HG03103 (cell line): Measurements from ENCODE around the gene TUBB.
"Not testable (repeated sequence)": the region's sequence is repeated elsewhere in the genome, so short reads cannot be mapped to it uniquely, and the experiment has no call there.

Source experiments
- ATAC-seq: cut with Tn5 transposase; IDR thresholded peaks from one replicate; pipeline ENCODE4 v1.9.1; 2021; ENCODE audit warnings: low read depth; ENCODE audit not compliant: unreplicated experiment

Gene TUBB

DNA sequence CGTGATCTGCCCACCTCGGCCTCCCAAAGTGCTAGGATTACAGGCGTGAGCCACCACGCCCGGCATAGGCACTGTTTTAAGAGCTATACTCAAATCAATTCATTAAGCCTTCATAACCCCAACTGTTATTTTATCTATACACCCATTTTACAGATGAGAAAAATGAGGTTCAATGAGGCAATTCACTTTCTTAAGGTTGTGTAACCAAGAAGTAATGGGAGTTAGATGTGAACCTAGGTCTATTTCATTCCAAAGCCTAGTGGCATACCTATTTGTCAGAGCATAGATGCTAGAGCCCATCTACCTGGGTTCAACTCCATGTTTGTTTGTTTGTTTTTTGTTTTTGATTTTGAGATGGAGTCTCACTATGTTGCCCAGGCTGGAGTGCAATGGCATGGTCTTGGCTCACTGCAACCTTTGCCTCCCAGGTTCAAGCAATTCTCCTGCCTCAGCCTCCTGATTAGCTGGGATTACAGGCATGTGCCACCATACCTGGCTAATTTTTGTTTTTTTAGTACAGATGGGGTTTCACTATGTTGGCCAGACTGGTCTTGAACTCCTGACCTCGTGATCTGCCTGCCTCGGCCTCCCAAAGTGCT is 36.4 kb downstream of the TUBB start:
- not testable (repeated sequence) for ATAC-seq

DNA sequence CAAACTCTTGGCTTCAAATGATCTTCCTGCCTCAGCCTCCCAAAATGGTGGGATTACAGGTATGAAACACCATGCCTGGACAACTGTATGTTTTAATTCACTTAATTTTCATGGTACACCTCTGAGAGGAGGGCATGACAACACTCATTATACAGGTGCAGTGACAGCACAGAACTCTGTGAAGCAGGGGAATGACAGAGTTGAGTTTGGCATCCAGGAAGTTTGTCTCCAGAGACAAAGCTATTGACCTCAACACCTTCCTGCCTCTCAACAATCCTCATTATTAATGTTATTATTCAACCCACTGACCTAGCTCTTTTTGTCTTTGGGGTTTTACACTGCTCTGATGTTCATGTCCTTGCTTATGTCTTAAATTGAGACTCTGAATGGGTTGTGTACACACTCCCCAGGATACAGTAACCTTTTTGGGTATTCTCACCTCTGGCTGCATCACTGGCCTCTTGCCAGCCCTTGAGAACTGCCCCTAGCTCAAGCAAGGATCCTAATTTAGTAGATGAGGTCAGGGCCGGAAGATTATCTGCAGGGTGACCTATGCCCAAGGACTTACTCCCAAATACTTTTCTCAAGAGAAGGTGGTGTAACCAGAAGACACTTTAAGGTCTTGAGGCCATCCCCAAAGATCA is 37.2 kb downstream of the TUBB start:
- ATAC-seq: no peak

DNA sequence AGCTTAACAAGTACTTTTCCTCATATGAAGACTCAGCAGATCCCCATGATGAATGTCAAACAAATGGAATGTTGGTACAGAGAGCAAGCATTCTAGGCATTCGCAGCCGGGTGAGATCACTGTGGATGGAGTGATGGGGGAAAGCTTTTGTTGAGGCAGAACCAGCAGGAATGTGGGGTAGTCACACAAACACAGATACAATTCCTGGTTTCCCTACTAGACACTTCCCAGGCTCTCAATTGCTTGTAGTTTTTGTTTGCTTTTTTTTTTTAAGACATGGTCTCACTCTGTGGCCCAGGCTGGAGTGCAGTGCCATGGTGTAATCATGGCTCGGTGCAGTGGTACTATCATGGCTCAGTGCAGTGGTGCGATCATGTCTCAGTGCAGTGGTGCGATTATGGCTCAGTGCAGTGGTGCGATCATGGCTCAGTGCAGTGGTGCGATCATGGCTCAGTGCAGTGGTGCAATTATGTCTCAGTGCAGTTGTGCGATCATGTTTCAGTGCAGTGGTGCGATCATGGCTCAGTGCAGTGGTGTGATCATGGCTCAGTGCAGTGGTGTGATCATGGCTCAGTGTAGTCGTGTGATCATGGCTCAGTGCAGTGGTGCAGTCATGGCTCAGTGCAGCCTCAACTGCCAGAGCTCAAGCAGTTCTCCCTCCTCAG is 39.6 kb downstream of the TUBB start:
- ATAC-seq: no peak

DNA sequence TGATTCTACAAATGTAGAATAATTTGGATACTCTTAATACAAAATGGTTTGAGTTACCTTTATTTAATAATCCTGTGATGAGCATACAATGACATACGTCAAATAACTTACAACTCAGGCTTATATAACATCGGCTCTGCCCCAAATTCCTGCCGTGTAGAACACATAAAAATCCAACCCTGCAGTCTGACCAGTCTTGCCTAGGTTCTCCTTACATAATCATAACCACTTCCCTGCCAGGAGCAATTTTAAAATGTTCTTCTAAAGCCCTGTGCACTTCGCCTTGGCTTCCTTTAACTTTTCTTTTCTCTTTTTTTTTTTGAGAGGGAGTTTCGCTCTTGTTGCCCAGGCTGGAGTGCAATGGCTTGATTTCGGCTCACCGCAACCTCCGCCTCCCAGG is 40.4 kb downstream of the TUBB start:
- no peak for ATAC-seq

DNA sequence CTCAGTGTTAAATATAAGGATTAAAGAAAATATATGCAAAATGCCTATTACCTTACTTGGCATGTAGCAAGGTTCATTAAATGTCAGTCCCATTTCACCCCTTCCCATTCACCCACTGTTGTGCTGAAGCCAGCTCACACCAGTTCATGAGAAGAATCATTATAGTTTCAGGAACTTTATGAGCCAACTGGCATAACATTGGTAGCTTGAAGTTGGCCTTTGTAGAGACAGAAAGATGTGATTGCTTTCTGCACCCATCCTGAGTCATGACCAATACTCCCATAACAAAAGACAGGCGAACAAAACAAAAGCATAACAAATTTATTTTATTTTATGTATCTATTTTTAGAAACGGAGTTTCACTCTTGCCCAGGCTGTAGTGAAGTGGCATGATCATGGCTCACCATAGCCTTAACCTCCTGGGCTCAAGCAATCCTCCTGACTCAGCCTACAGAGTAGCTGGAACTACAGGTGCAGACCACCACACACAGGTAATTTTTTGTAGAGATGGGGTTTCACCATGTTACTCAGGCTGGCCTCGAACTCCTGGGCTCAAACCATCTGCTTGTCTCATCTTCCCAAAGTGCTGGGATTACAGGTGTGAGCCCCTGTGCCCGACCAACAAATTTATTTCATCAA is 41.8 kb downstream of the TUBB start:
- no peak for ATAC-seq

DNA sequence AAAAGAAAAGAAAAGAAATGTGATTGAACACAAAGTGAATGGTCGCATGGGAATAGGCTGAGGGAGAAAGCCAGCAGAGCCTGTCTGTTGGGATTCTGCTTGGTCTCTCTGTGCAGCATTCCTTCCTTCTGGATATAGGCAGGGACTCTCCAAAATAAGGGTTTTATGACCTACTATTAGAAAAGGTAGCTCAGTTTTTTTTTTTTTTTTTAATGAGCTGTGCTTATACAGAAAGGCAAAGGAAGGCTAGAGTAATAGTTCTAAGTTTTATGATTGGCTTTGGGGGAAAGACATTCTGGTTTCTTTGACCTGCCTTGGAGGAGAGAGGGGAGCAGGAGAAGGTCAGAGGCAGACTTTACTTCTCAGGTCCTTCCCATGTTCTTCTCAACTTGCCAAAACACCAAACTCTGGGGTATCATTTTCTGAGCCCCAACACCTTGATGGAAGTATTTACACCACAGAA is 43.0 kb downstream of the TUBB start:
- ATAC-seq: no peak

DNA sequence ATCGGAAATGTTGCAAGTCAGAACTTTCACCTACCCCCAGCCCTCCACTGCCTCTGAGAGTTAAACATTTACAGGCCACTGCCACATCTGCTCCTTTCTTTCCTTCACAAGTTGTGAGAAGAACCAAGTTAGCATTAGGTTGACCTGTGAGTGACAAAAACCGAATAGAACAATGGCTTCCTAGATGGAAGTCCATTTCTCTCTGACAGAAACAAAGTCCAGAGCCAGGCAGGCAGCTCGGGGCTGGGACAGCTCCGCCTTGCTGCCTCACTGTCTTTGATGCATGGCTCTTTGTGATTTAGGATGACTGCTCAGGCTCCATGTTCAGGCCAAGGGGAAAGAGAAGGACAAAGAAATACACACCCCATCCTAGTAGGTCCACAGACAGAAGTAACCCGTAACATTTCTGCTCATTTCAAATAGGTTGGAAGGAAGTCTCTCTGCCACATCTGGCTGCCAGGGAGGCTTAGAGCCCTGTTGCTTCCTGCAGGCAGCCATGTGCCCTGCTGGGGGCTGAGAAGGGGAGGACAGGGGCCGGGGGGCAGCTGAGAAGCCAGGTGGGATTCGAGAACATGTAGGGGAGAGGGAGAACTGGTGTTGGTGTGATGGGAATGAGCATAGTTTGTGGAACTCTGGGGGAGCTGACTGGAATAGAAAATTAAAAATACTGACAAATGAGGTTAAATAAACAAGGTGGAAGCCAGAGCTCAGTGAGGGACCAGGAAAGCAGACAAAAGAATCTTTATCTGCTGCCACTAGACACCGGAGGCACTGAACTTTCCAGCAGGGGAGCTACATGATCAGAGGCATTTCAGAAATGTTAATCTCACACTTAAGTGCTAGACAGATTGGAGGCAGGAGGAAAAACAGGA is 43.7 kb downstream of the TUBB start:
- no peak for ATAC-seq

DNA sequence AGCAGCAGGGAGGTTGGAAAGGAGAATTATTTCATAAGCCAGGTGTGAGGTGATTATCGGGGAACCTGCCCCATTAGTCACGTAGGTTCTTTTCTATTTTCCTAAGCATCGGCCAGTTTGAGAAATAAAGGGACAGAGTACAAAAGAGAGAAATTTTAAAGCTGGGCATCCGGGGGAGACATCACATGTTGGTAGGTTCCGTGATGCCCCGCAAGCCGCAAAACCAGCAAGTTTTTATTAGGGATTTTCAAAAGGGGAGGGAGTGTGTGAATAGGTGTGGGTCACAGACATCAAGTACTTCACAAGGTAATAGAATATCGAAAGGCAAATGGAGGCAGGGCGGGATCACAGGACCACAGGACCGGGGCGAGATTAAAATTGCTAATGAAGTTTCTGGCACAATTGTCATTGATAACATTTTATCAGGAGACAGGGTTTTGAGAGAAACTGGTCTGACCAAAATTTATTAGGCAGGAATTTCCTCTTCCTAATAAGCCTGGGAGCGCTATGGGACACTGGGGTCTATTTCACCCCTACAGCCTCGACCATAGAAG is 44.4 kb downstream of the TUBB start:
- ATAC-seq: not testable (repeated sequence)

DNA sequence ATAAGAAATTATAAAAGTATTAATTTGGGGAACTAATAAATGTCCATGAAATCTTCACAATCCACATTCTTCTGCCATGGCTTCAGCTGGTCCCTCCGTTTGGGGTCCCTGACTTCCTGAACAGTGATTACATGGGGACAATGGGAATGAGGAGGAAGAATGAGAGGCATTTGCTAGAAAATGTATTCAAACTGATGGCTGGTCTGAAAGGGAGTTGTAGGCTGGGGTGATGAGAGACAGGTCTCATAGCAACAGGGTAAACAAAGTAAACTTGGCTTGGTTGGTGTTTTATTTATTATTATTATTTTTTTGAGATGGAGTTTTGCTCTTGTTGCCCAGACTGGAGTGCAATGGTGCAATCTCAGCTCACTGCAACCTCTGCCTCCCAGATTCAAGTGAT is 45.3 kb downstream of the TUBB start:
- not testable (repeated sequence) for ATAC-seq

DNA sequence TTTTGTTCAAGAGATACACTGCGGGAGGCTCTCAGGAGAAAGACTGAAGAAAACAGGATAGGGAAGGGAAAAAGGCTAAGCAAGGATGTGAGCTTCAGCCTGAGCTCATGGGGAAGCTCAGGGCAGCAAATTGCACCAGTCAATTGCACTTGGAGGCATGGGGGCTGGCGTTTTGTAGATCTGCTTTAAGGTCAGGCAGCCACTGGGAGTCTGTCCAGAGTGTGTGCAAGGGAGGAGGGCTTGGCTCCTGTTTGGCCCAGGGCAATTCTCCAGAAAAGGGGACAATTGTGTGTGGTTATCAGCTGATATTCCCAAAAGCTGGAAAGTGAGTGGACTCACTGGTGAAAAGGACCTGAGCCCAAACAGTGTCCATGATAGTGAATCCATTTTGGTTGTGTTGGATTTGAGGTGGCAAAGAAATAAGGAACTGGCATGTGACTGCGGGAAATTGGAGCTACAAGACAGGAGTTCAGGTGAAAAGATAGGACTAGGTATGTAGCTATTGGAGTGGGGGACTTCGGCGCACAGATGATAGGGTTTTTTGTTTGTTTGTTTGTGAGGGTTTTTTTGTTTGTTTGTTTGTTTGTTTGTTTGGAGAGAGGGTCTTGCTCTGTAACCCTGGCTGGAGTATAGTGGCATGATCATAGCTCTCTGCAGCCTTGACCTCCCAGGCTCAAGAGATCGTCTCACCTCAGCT is 46.5 kb downstream of the TUBB start:
- ATAC-seq: no peak

DNA sequence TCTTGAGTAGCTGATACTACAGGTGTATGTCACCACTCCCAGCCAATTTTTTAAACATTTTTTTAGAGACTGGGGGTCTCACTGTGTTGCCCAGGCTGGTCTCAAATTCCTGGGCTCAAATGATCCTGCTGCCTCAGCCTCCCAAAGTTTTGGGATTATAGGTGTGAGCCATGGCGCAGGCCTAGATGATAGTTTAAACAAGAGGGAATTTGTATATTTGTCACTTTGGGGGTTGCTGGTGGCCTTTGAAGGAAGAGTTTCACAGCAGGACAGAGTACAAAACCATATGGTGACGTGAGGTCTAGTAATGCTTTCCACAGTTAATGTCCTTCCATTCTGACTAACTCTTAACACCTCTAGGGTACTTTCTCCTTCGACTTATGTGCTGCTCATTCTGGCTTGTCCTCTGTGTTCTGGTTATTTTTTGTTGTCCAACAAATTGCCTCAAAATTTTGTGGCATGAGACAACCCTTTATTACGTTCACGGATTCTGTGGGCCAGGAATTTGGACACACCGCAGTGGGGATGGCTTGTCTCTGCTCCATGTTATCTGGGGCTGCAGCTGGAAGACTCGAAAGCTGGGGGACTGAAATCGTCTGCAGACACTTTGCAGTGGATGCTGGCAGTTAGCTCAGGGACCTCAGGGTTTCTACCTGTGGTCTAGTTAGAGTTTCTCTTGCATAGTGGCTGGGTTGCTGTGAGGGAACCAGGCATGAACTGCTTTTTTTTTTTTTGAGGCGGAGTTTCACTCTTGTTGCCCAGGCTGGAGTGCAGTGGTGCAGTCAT is 47.2 kb downstream of the TUBB start:
- ATAC-seq: no peak

DNA sequence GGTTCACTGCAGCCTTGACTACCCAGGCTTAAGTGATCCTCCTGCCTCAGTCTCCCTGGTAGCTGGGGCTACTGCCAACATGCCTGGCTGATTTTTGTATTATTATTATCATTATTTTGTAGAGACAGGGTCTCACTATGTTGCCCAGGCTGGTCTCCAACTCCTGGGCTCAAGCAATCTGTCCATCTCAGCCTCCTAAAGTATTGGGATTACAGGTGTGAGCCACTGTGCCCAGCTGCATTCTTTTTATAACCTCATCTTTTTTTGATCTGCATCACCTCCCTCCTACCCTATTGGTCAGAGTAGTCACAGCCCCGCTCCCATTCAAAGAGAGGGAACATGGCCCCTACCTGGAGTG is 47.8 kb downstream of the TUBB start:
- ATAC-seq: no peak

DNA sequence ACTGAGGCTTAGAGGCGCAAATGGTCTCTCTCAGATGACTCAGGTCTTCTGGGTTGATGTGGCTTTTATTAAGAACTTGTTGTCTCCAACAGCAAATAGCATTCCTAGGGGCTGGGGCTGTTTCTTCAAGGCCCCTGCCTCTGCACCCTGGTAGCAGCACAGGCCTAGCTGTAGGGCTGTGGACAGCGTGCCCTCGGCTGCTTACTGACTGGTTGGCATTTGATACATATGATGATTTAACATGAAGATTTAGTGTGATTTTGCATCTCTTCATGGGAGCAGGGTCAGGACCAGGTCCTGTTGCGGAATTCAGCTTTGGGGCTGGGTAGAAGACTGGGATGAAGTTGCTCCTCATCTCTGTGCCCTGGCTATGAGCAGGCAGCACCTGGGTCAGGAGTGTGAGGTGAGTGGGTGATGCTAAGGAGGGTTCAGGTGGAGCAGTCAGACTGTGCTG is 48.5 kb downstream of the TUBB start:
- no peak for ATAC-seq

DNA sequence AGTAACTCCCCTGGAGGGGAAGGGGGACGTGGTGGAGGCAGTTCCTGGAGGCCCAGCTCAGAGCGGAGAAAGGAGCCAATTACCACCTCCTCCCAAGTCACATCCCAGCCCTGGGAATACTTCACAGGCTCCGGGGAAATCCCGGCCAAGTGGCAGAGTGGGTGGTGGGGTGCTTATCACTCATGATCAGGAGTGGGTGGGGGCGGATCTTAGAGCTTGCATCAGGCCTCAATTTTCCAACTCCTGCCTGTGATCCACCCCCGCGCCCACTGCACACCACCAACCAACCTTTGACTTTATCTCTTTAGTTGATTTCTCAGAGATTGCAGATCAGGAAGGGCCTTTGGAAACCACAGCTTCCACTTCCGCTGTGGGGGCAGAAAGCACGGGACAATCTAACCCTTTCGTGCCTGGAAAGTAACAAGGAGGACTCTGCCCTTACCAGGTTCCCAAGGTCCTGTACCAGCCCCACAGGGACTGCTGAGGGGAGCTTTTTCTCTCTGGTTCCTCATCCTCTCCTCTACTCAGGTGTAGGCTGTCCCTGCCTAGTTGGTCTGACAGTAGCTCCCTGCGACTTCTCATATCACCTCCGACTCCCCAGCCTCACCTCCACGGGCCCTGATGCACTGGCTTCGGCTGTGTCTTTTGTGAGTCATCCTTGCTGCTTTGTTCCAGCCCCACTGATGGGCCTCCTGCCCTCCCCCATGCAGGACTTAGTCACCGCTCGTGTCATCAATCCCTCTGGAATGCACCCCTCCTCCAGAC is 49.1 kb downstream of the TUBB start:
- ATAC-seq: no peak

DNA sequence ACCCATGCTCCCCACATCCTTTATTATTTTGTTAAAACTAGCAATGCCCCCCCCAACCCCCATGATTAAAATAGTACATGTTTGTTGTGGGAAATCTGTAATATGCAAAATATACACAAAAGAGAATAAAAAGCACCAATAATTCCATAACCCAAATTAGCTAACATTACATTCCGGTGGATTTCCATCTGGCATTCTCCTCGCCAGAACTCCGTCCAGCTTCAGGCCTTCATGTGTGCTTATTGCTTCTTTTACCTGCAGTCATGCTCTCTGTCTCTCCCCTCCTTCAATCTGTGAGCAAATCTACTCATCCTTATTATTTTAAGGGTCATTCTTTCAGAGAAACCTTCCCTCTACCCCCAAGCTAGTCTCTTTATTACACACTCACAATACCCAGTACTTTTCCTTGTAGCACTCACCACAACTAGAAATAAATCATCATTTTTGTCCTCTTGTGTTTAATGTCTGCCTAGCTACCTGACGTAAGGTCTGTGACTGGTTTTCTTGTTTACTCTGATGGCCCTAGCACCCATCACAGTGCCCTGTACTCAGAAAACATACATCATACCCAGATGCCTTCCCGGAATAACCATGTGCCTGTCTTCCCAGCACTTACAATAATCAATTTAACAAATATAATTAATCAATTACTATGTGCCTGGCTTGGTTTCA is 49.8 kb downstream of the TUBB start:
- no peak for ATAC-seq

DNA sequence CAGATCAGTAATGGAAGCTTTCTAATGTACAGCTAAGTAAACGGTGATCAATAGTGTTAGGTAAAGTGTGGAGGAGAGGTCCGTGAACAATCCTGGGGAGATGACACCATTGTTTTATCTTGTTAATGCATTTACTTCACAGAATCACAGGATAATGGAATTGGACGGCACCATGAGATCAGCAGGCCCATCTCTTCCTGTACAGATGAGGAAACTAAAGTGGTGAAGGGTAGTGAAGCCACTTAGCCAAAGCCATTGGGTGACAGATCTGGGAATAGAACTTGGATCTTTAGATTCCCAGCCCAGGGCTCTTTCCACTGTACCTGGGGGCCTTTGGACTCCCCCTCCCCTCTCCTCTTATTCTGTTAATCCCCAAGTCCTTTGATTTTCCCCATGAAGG is 50.4 kb downstream of the TUBB start:
- no peak for ATAC-seq

DNA sequence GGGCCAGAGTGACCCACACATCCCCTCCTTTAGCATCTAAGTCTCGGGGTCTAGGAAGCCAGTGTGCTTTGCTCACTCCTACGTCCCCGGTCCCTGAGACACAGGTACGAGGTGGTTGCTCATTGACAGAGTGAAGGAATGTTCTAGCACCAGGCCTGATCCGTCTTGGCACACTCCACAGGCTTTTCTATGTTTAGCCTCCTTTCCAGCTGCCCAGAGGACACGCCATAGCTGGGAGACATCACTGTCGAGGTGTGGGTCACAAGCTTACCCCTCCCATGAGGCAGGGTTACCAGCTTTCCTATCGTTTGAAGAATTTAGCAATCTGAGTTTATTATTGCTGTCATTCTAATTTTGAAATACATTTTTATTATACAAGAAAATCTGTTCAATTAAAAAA is 54.5 kb downstream of the TUBB start:
- ATAC-seq: no peak
